HCT116 (cell line): Measurements from ENCODE around the gene PROSER2. TPM values are rescaled to one million over a fixed set of nuclear protein-coding genes. Genes with fewer than 3 reads are reported as not detected.

Experiments
- ATAC-seq: fragments of 200-7000 bp; cut with Tn5 transposase; 2 replicates; pipeline ENCODE4 v1.9.1; 2020; ENCODE audit warnings: mild to moderate bottlenecking, moderate library complexity
- BruUV-seq: library from RNA; stranded (reverse); fragments of 400-500 nt; replicated peaks from 2 replicates; lab custom pipeline; 2021; lab: Mats Ljungman, UMichigan
- CTCF ChIA-PET: fragments of 300-600 bp; sonication (Branson Sonifier 250); formaldehyde crosslinking; loops from one replicate; lab custom pipeline; 2021; ENCODE audit warnings: antibody characterized with exemption; lab: Charles Lee
- POLR2A ChIA-PET: fragments of 300-600, 350-600 bp; sonication (Branson Sonifier 250); formaldehyde crosslinking; loops from one replicate; lab custom pipeline; 2021; ENCODE audit warnings: antibody characterized with exemption; lab: Charles Lee
- RAD21 ChIA-PET, 2 experiments: fragments of 300-600 bp; sonication (Branson Sonifier 250); formaldehyde crosslinking; loops; one replicate each; lab custom pipeline; 2023; ENCODE audit warnings: low total read pairs in 2 of 2; ENCODE audit not compliant: uncharacterized antibody in 2 of 2, unreplicated experiment in 2 of 2, low non-redundant PET in 1 of 2; lab: Charles Lee
- DNase-seq: peaks from one replicate; pipeline ENCODE4 v3.0.0-alpha.2; 2010; ENCODE audit warnings: low read depth, low spot score
- H2AFZ ChIP-seq: fragments of 200-600 bp; shearing (Covaris generic), sonication (generic); 2 replicates; pipeline ENCODE4 v1.6.1; 2017; ENCODE audit warnings: low read depth, mixed run types, mixed read lengths, antibody characterized with exemption, low read length; ENCODE audit not compliant: poor library complexity, severe bottlenecking
- H3K27ac ChIP-seq: 2 replicates; pipeline ENCODE4 v1.5.1; 2012; ENCODE audit warnings: low read depth, low read length
- H3K27me3 ChIP-seq: fragments of 200-600 bp; sonication (generic); 2 replicates; pipeline ENCODE4 v1.6.1; 2016; ENCODE audit warnings: mixed run types, low read length, mixed read lengths; ENCODE audit not compliant: insufficient read depth
- H3K36me3 ChIP-seq, 2 experiments: fragments of 200-500 bp in 1 of 2; fragments of 200-600 bp in 1 of 2; sonication (Bioruptor generic) in 1 of 2; sonication (generic) in 1 of 2; 2 replicates each; pipeline versions ENCODE4 v1.5.1 to v1.6.1; 2014 to 2016; ENCODE audit warnings: low read length in 2 of 2, inconsistent platforms in 1 of 2, mixed read lengths in 1 of 2, mixed run types in 1 of 2; ENCODE audit not compliant: insufficient read depth in 2 of 2, control insufficient read depth in 1 of 2
- H3K4me1 ChIP-seq, 2 experiments: fragments of 200-600 bp in 1 of 2; sonication (generic) in 1 of 2; 2 replicates each; pipeline versions ENCODE4 v1.5.1 to v1.6.1; 2012 to 2017; ENCODE audit warnings: low read length in 2 of 2, inconsistent platforms in 1 of 2, mild to moderate bottlenecking in 1 of 2, mixed read lengths in 1 of 2, mixed run types in 1 of 2, moderate library complexity in 1 of 2; ENCODE audit not compliant: insufficient read depth in 2 of 2, control insufficient read depth in 1 of 2
- H3K4me2 ChIP-seq: fragments of 200-600 bp; sonication (generic); 2 replicates; pipeline ENCODE4 v1.6.1; 2017; ENCODE audit warnings: mixed run types, low read length, mixed read lengths
- H3K4me3 ChIP-seq, 2 experiments: fragments of 200-600 bp in 1 of 2; sonication (generic) in 1 of 2; replicated peaks in 1 of 2; 2 replicates each; pipeline ENCODE4 v1.5.1; 2011 to 2016; ENCODE audit warnings: low read length in 2 of 2, control low read depth in 1 of 2, low read depth in 1 of 2, mild to moderate bottlenecking in 1 of 2, mixed read lengths in 1 of 2, mixed run types in 1 of 2
- H3K79me2 ChIP-seq: fragments of 200-600 bp; sonication (generic); 2 replicates; pipeline ENCODE4 v1.6.1; 2017; ENCODE audit warnings: mild to moderate bottlenecking, mixed run types, low read length, moderate library complexity, mixed read lengths; ENCODE audit not compliant: insufficient read depth
- H3K9ac ChIP-seq: fragments of 200-600 bp; sonication (generic); 2 replicates; pipeline ENCODE4 v1.6.1; 2016; ENCODE audit warnings: low read length, mixed read lengths
- H3K9me2 ChIP-seq: fragments of 200-600 bp; sonication (generic), shearing (Covaris generic); 2 replicates; pipeline ENCODE4 v1.6.1; 2017; ENCODE audit warnings: mixed run types, mild to moderate bottlenecking, moderate library complexity; ENCODE audit not compliant: insufficient read depth
- H3K9me3 ChIP-seq, 2 experiments: fragments of 200-500 bp in 1 of 2; fragments of 200-600 bp in 1 of 2; sonication (Bioruptor generic) in 1 of 2; sonication (generic) in 1 of 2; 2 replicates each; pipeline ENCODE4 v1.6.1; 2014 to 2017; ENCODE audit warnings: low read length in 2 of 2, mixed read lengths in 2 of 2, inconsistent platforms in 1 of 2, low read depth in 1 of 2, mild to moderate bottlenecking in 1 of 2, mixed run types in 1 of 2, moderate library complexity in 1 of 2; ENCODE audit not compliant: control insufficient read depth in 1 of 2, insufficient read depth in 1 of 2
- H4K20me1 ChIP-seq: fragments of 200-600 bp; sonication (generic), shearing (Covaris generic); 2 replicates; pipeline ENCODE4 v1.6.1; 2017; ENCODE audit warnings: mixed run types, mild to moderate bottlenecking, moderate library complexity; ENCODE audit not compliant: insufficient read depth
- CBX3 ChIP-seq: IDR thresholded peaks from 2 replicates; pipeline ENCODE4 v1.6.1; 2012; ENCODE audit warnings: low read depth
- CEBPB ChIP-seq: IDR thresholded peaks from 2 replicates; pipeline ENCODE4 v1.6.1; 2012; ENCODE audit warnings: low read depth
- EGR1 ChIP-seq: IDR thresholded peaks from 2 replicates; pipeline ENCODE4 v1.6.1; 2012; ENCODE audit warnings: low read depth
- ELF1 ChIP-seq: IDR thresholded peaks from 2 replicates; pipeline ENCODE4 v1.6.1; 2012; ENCODE audit warnings: low read depth, borderline replicate concordance
- EZH2 ChIP-seq: fragments of 200-600 bp; sonication (generic); IDR thresholded peaks from 2 replicates; pipeline ENCODE4 v1.6.1; 2017; ENCODE audit warnings: antibody characterized with exemption, mixed run types
- EZH2phosphoT487 ChIP-seq: fragments of 200-600 bp; IDR thresholded peaks from 2 replicates; pipeline ENCODE4 v1.6.1; 2018; ENCODE audit warnings: antibody characterized with exemption, borderline replicate concordance
- FOSL1 ChIP-seq: IDR thresholded peaks from 2 replicates; pipeline ENCODE4 v1.6.1; 2012; ENCODE audit warnings: low read depth
- JUND ChIP-seq: IDR thresholded peaks from 2 replicates; pipeline ENCODE4 v1.6.1; 2012
- MAX ChIP-seq: IDR thresholded peaks from 2 replicates; pipeline ENCODE4 v1.6.1; 2012
- POLR2A ChIP-seq: IDR thresholded peaks from 2 replicates; pipeline ENCODE4 v1.7.0; 2011; ENCODE audit warnings: borderline replicate concordance; ENCODE audit not compliant: insufficient read depth, insufficient read length; ENCODE audit errors: extremely low read depth
- RAD21 ChIP-seq: IDR thresholded peaks from 2 replicates; pipeline ENCODE4 v1.6.1; 2012; ENCODE audit warnings: low read depth, mild to moderate bottlenecking
- SIN3A ChIP-seq: IDR thresholded peaks from 2 replicates; pipeline ENCODE4 v1.6.1; 2012; ENCODE audit warnings: low read depth
- SP1 ChIP-seq: IDR thresholded peaks from 2 replicates; pipeline ENCODE4 v1.6.1; 2012; ENCODE audit warnings: low read depth
- SRF ChIP-seq: IDR thresholded peaks from 2 replicates; pipeline ENCODE4 v1.6.1; 2012; ENCODE audit warnings: low read depth
- TCF7L2 ChIP-seq: IDR thresholded peaks from 2 replicates; pipeline ENCODE4 v1.7.0; 2011; ENCODE audit warnings: borderline replicate concordance, inconsistent platforms; ENCODE audit not compliant: insufficient read depth, insufficient read length; ENCODE audit errors: extremely low read depth
- YY1 ChIP-seq: IDR thresholded peaks from 2 replicates; pipeline ENCODE4 v1.6.1; 2011; ENCODE audit warnings: low read length, low read depth, moderate library complexity, mild to moderate bottlenecking; ENCODE audit not compliant: insufficient replicate concordance; ENCODE audit errors: extremely low read depth
- ZFX ChIP-seq: fragments of 450-650 bp; IDR thresholded peaks from 2 replicates; pipeline ENCODE4 v1.6.1; 2017
- ZNF274 ChIP-seq: fragments of 200-500 bp; sonication (Bioruptor generic); IDR thresholded peaks from 2 replicates; pipeline ENCODE4 v1.6.1; 2014; ENCODE audit warnings: mild to moderate bottlenecking, low read depth, low read length, inconsistent platforms
- intact Hi-C: fragments of 100-400 bp; cut with micrococcal nuclease; formaldehyde crosslinking; loops from 2 replicates; pipeline ENCODE4 v1.10.0; 2022
- total RNA-seq: library from RNA; stranded (reverse); gene quantifications from one replicate; pipeline ENCODE4 v1.2.1, GENCODE V29; 2021; ENCODE audit not compliant: unreplicated experiment
- TF ChIP-seq, protein P1 (sequence below): IDR thresholded peaks from 2 replicates; pipeline ENCODE4 v1.6.1; 2012

Gene PROSER2
- total RNA-seq, 1 experiment from 2014 or later, result 46.2 TPM

DNA sequence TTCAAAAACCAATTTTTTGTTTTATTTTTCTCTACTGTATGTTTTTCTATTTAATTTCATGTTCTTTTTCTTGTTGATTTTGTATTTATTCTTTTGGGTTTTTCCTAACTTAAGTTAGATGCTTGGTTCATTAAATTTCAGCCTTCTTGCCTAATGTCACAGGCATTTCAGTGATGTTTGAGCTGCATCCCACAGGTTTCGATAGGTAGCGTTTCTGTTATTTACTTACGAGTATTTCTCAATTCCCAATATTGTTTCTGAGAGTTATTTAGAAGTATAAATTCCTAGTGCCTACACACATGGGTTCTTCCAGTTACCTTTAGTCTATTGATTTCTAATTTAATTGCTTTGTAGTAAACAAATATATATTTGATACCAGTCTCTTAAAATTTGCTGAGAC is 18.2 kb downstream of the PROSER2 start (continued):
- TF ChIP-seq TCF7L2, result no peak

- H3K36me3 ChIP-seq, result peaks cover 0 to 4% of the 10 kb centered on the region in 2 experiments; a peak in 3 of 4 replicates
- TF ChIP-seq SP1 (no peak), YY1 (no peak), EZH2phosphoT487 (no peak), POLR2A (no peak), CEBPB (no peak), ELF1 (no peak), CBX3 (no peak)
- no peaks in the 10 kb centered on the region for H3K9me2 ChIP-seq
- peaks cover 0 to 25% of the 10 kb centered on the region in 2 experiments; a peak in 2 of 4 replicates for H3K4me1 ChIP-seq
- no peak overlapping the region for H3K4me2 ChIP-seq
- H3K27me3 ChIP-seq, result no peaks in the 10 kb centered on the region
- no TSS peak for BruUV-seq
- ATAC-seq (no peak), DNase-seq (no peak)
- ChIA-PET POLR2A (no interaction called here), RAD21 (no interaction called here), CTCF (no interaction called here)
- H4K20me1 ChIP-seq, result peaks cover 21% of the 10 kb centered on the region; the same call in 1 of the 2 replicates
- no peaks in the 10 kb centered on the region for H3K9me3 ChIP-seq
- no peak overlapping the region for H3K27ac ChIP-seq
- no peak overlapping the region for H3K9ac ChIP-seq
- H3K4me3 ChIP-seq, result no peak overlapping the region
- peaks cover 96% of the 10 kb centered on the region for H3K79me2 ChIP-seq
- no peak overlapping the region for H2AFZ ChIP-seq
- intact Hi-C loops, result no loop called here
Measured at GRCh38 chr10:11842411-11842810, 19.3 kb downstream of the PROSER2 start.

- CTCF ChIA-PET, result interaction anchor here (1.3 kb wide), 1 partner anchor 9 kb away, joined by 6 read pairs; no protein-coding TSS in a partner anchor
- H3K9me3 ChIP-seq, result no peaks in the 10 kb centered on the region
- H3K27ac ChIP-seq, result no peak overlapping the region
- BruUV-seq, result no TSS peak
- peaks cover 18% of the 10 kb centered on the region; the same call in 1 of the 2 replicates for H4K20me1 ChIP-seq
- no peak overlapping the region for H3K4me3 ChIP-seq
- no peaks in the 10 kb centered on the region for H3K27me3 ChIP-seq
- H3K9me2 ChIP-seq, result no peaks in the 10 kb centered on the region
- H3K9ac ChIP-seq, result no peak overlapping the region
- no peak overlapping the region for H2AFZ ChIP-seq
- RAD21 ChIA-PET, result no interaction called here
- intact Hi-C loops, result no loop called here
- DNase-seq, result no peak
- peaks cover 0 to 19% of the 10 kb centered on the region in 2 experiments; a peak in 2 of 4 replicates for H3K36me3 ChIP-seq
- no peak for ATAC-seq
- H3K4me2 ChIP-seq, result peak overlapping the region; percentile 0; the same call in 1 of the 2 replicates
- POLR2A ChIA-PET, result no interaction called here
- no peak for TF ChIP-seq RAD21
- no peak for TF ChIP-seq TCF7L2
- no peak for TF ChIP-seq ZFX
- no peak for TF ChIP-seq JUND
- no peak for TF ChIP-seq FOSL1
- TF ChIP-seq, protein P1, sequence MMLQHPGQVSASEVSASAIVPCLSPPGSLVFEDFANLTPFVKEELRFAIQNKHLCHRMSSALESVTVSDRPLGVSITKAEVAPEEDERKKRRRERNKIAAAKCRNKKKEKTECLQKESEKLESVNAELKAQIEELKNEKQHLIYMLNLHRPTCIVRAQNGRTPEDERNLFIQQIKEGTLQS, result no peak
- TF ChIP-seq ZNF274, result no peak
- no peak for TF ChIP-seq EZH2
- no peak for TF ChIP-seq SIN3A
- no peak for TF ChIP-seq SP1
- no peak for TF ChIP-seq SRF
- no peak for TF ChIP-seq EGR1
- no peak for TF ChIP-seq MAX
- no peak for TF ChIP-seq POLR2A
- TF ChIP-seq YY1, result no peak
- TF ChIP-seq CBX3, result no peak
- TF ChIP-seq, all 23 proteins: peak for 0
- Histone ChIP-seq H3K79me2 (peaks cover 96% of the 10 kb centered on the region), H3K4me1 (peaks cover 0 to 25% of the 10 kb centered on the region in 2 experiments; a peak in 2 of 4 replicates)
Measured at GRCh38 chr10:11845113-11845512, 22.0 kb downstream of the PROSER2 start.
